GM12872 (cell line): Measurements from ENCODE around the gene GAPT.

Experiments used
- TF ChIP-seq, protein P1 (sequence below): IDR thresholded peaks from 3 replicates; pipeline ENCODE4 v1.5.1; 2011; ENCODE audit warnings: low read depth, mild to moderate bottlenecking, low read length, moderate library complexity; ENCODE audit not compliant: insufficient read depth

GAPT gene

DNA sequence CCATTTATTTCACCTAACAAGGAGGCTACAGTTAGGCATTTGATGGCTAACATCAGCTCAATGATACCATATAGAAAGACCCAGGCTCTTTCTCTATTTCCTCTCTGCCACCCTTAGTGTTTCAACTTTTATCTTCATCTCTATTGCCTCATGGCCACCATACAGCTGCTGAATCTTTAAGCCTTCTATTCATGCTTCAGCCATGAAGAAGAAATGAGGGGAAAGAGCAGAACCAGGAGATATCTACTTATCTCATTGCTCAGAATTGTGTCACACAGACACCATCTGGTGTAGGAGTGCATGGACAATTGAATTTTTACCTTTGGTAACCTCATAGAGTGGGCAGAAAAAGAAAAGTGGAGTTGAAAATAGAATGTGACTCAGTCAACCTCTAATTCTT, 6.7 kb downstream of the GAPT start:
- TF ChIP-seq, protein P1, sequence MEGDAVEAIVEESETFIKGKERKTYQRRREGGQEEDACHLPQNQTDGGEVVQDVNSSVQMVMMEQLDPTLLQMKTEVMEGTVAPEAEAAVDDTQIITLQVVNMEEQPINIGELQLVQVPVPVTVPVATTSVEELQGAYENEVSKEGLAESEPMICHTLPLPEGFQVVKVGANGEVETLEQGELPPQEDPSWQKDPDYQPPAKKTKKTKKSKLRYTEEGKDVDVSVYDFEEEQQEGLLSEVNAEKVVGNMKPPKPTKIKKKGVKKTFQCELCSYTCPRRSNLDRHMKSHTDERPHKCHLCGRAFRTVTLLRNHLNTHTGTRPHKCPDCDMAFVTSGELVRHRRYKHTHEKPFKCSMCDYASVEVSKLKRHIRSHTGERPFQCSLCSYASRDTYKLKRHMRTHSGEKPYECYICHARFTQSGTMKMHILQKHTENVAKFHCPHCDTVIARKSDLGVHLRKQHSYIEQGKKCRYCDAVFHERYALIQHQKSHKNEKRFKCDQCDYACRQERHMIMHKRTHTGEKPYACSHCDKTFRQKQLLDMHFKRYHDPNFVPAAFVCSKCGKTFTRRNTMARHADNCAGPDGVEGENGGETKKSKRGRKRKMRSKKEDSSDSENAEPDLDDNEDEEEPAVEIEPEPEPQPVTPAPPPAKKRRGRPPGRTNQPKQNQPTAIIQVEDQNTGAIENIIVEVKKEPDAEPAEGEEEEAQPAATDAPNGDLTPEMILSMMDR: no peak

DNA sequence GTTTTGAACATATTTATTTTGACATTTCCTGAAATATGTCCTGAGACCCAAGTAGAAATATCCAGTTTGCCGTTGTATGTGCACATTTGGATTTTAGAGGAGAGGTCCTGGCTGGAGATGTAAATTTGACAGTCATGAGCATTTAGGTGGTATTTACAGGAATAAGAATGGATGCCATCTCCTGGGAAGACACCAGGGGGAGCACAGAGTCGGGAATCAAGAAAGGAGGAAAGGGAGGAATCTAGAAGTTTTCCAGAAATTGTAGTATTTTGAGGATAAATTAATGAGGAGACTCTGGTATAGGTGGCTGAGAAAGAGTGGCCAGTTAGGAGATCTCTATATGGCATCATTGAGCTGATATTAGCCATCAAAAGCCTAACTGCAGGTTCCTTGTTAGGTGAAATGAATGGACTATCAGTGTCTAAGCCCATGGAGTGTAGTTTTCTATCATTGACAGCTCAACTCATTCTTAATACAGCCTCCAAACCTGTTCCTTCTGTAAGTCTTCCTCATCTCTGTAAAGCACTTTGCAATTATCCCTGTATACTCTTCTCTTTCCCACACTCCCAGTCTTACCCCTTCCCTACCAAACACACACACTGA, 7.2 kb downstream of the GAPT start:
- TF ChIP-seq, protein P1: peak; percentile 53

DNA sequence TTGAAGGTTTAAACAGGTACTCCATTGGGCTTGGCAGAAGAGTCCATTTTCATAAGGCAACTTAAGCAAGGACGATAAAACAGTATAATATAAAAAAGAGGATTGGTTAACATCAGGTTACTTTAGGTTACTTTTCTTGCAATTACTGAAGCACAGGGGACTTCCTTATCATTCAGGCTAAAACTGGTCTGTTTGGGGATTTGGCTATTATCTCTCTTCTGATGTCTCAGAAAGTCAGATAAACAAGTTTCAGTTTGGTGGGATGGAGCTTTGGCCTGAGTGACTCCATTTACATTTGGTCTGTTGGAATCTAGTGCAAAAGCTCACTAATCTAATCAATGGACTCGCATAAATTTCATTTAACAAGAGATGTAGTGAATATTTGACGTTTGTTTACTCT, 8.0 kb downstream of the GAPT start:
- TF ChIP-seq, protein P1: no peak

DNA sequence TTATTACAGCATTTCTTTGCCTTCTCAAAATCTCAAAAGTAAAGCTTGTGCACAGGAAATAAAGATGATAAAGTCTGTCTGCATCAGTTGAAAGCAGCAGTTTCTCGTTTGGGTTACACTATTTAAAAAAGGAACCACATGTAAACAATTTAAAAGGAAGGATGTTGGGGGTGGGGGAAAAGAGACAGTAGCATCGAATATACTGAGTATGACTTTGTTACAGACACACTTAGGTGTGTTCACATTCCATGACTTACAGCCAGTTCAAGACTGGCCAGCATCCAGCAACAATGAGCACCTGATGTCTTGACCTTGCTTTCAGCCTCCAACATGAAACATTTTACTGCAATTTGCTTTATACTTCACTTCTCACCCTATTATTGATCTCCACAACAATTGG, 8.7 kb downstream of the GAPT start:
- TF ChIP-seq, protein P1: no peak

DNA sequence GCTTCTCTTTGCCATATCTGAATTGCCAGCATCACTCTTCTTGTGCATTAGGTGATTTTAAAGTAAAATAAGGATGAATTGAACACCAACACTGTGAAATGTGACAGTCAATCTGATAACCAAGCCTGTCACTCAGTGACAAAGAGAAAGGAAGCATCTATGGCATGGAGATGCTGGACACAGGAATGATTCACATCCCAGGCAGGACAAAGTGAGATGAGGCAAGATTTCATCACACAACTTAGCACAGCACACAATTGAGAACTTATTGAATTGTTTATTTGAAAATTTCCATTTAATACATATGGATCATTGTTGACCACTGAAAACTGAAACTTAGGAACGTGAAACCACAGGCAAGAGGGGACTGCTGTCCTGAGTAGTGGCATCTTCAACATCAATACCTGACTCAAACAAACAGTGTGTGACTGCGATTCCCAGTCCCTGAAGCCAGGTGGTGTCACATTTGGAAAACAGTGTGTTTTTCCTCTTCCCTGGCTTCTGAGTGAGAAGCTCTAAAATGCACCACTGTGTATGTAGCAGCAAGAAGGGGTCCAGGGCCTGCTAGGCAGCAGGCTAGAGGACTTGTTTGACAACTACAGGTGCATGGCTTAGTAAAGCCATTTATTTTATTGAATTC, 10.7 kb downstream of the GAPT start:
- TF ChIP-seq, protein P1: no peak

DNA sequence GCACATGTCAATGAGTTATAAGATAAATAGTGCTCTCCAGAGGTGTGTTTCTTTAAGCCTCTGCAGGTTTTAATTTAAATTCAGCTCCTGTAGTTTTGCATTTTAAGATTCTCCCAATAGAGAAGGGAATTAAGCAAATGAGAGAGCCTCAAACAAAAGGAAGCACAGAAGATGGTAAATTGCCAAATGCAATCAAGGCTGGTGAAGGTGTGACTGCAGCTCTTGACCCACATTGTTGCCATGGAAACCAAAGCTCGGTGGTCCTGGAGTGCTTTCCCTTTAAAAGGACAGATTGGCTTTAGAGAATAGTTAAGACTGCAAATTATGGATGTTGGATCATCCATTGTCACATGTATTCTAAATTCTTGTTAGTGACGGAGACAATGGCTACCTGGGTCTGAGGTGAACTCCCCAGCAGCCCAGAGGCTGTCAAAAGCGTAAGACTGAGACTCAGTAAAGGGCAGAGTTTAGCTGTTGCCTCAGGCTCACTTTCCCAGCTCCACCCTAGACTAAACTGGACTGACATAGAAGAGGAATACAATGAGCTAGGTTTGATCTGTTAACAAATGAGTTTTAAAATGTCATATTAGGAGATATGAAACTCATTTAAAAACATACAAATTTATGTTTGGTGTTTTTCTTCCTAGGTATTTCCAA, 12.3 kb downstream of the GAPT start:
- TF ChIP-seq, protein P1: no peak

DNA sequence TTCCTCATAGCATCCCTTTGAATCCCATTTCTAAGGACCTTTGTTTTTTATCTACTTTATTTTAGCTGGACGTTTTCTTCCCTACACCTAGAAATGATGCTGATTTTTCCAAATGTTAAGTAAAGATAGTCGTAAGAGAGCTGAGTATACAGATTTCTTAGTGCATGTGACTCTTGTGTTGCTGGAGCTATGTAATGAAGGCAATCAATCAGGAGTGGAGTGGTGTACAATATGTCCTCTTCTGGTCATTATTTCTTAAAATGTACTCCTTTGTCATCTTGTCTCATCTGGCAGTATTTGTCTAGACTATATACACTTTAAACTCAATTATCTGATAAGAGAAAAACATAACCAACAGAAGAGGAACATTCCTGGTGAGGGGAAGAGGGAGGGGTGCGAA, 13.5 kb downstream of the GAPT start:
- TF ChIP-seq, protein P1: no peak
